HCT116 (cell line): ENCODE measurements around the gene CALML6.
A peak's percentile ranks its signal among the peaks of the same experiment; 100 is the strongest.

Experiments used
- JUND ChIP-seq: IDR thresholded peaks from 2 replicates; pipeline ENCODE4 v1.6.1; 2012
- POLR2A ChIP-seq: IDR thresholded peaks from 2 replicates; pipeline ENCODE4 v1.7.0; 2011; ENCODE audit warnings: borderline replicate concordance; ENCODE audit not compliant: insufficient read depth, insufficient read length; ENCODE audit errors: extremely low read depth
- POLR2AphosphoS5 ChIP-seq: IDR thresholded peaks from 2 replicates; pipeline ENCODE4 v1.6.1; 2011; ENCODE audit warnings: mild to moderate bottlenecking, low read depth, low read length, moderate library complexity
- SRF ChIP-seq: IDR thresholded peaks from 2 replicates; pipeline ENCODE4 v1.6.1; 2012; ENCODE audit warnings: low read depth
- TCF7L2 ChIP-seq: IDR thresholded peaks from 2 replicates; pipeline ENCODE4 v1.7.0; 2011; ENCODE audit warnings: borderline replicate concordance, inconsistent platforms; ENCODE audit not compliant: insufficient read depth, insufficient read length; ENCODE audit errors: extremely low read depth
- YY1 ChIP-seq: IDR thresholded peaks from 2 replicates; pipeline ENCODE4 v1.6.1; 2011; ENCODE audit warnings: low read length, low read depth, moderate library complexity, mild to moderate bottlenecking; ENCODE audit not compliant: insufficient replicate concordance; ENCODE audit errors: extremely low read depth
- ZFX ChIP-seq: fragments of 450-650 bp; IDR thresholded peaks from 2 replicates; pipeline ENCODE4 v1.6.1; 2017
- TF ChIP-seq, protein P1 (sequence below), 3 experiments: fragments of 200-600 bp in 1 of 3; sonication (generic) in 1 of 3; IDR thresholded peaks in 2 of 3; conservative IDR thresholded peaks in 1 of 3; 2 replicates each; pipeline ENCODE4 v1.5.1; 2012 to 2017; ENCODE audit warnings: low read depth in 2 of 3, low read length in 2 of 3, antibody characterized with exemption in 1 of 3, borderline replicate concordance in 1 of 3, control low read depth in 1 of 3, mild to moderate bottlenecking in 1 of 3, mixed read lengths in 1 of 3, mixed run types in 1 of 3, moderate library complexity in 1 of 3; ENCODE audit not compliant: insufficient read depth in 1 of 3
- TF ChIP-seq, protein P2 (sequence below): IDR thresholded peaks from 2 replicates; pipeline ENCODE4 v1.6.1; 2011; ENCODE audit warnings: mild to moderate bottlenecking, low read length, moderate library complexity; ENCODE audit not compliant: insufficient replicate concordance; ENCODE audit errors: extremely low read depth

DNA sequence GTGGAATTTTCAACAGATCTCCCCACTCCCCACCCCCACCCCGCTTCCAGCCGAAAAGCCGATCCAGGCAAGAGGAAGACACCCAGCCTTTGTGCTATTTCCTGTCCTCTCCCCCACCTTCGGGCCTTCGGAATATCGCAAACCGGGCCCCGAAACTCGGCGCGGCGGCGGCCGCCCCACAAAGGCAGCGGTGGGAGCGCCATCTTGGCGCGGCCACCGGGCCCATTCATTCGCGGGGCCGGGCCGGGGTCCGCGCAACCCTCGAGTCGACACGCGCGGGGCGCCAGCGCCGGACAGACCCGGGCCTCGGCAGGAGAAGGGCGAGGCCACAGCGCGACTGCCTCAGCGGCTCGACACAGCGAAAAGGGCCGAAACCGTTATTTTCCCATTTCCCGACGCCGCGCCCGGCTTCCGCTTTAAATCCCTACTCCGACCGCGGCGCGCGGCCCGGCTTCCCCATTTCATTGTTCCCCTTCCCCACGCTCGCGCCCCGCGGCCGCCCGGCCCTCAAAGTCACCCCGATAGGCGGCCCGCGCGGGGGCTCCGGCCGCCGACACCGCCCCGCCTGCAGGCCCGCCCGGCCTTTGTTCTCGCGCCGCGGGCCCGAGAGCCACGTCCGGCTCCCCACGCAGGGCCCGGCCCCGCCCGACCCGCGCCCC lies 25.1 kb upstream of the CALML6 start:
- TF ChIP-seq, protein P1, sequence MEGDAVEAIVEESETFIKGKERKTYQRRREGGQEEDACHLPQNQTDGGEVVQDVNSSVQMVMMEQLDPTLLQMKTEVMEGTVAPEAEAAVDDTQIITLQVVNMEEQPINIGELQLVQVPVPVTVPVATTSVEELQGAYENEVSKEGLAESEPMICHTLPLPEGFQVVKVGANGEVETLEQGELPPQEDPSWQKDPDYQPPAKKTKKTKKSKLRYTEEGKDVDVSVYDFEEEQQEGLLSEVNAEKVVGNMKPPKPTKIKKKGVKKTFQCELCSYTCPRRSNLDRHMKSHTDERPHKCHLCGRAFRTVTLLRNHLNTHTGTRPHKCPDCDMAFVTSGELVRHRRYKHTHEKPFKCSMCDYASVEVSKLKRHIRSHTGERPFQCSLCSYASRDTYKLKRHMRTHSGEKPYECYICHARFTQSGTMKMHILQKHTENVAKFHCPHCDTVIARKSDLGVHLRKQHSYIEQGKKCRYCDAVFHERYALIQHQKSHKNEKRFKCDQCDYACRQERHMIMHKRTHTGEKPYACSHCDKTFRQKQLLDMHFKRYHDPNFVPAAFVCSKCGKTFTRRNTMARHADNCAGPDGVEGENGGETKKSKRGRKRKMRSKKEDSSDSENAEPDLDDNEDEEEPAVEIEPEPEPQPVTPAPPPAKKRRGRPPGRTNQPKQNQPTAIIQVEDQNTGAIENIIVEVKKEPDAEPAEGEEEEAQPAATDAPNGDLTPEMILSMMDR (IDR thresholded peaks at IDR 0.05 in 2 of 3, conservative IDR thresholded peaks at IDR 0.05 in 1 of 3; ENCODE audit: borderline replicate concordance in 1 of 3, insufficient read depth in 1 of 3, low read depth in 2 of 3, low read length in 2 of 3) = no peak
- TF ChIP-seq ZFX (peak; percentile 86), SRF (no peak), TCF7L2 (peak; percentile 85), POLR2AphosphoS5 (no peak), JUND (no peak), YY1 (peak; percentile 67), POLR2A (no peak)
- TF ChIP-seq, protein P2, sequence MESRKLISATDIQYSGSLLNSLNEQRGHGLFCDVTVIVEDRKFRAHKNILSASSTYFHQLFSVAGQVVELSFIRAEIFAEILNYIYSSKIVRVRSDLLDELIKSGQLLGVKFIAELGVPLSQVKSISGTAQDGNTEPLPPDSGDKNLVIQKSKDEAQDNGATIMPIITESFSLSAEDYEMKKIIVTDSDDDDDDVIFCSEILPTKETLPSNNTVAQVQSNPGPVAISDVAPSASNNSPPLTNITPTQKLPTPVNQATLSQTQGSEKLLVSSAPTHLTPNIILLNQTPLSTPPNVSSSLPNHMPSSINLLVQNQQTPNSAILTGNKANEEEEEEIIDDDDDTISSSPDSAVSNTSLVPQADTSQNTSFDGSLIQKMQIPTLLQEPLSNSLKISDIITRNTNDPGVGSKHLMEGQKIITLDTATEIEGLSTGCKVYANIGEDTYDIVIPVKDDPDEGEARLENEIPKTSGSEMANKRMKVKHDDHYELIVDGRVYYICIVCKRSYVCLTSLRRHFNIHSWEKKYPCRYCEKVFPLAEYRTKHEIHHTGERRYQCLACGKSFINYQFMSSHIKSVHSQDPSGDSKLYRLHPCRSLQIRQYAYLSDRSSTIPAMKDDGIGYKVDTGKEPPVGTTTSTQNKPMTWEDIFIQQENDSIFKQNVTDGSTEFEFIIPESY = no peak
